Gastroesophageal sphincter (tissue), 4 donors: Measurements from ENCODE around the gene IVD. TPM values are rescaled to one million over a fixed set of nuclear protein-coding genes. Genes with fewer than 3 reads are reported as not detected.

Experiments used
- ATAC-seq: fragments of 150-250 bp; one replicate; pipeline ENCODE4 v1.9.1; 2016; ENCODE audit warnings: mild to moderate bottlenecking, moderate library complexity
- H3K27ac ChIP-seq, 4 donors: fragments of 200-600 bp; sonication (generic) in 3 of 4; 1 replicate in 3 of 4; 2 replicates in 1 of 4; pipeline ENCODE4 v1.5.1; 2016 to 2019
- H3K27me3 ChIP-seq: fragments of 200-600 bp; sonication (generic); one replicate; pipeline ENCODE4 v1.5.1; 2019
- H3K36me3 ChIP-seq, 2 donors: fragments of 200-600 bp; sonication (generic); one replicate each; pipeline ENCODE4 v1.5.1; 2019; ENCODE audit warnings: control low read depth in 1 of 2
- H3K4me1 ChIP-seq, 3 donors: fragments of 200-600 bp; sonication (generic); 1 replicate in 2 of 3; 2 replicates in 1 of 3; pipeline ENCODE4 v1.5.1; 2016 to 2019; ENCODE audit warnings: control low read depth in 2 of 3
- H3K4me3 ChIP-seq, 2 donors: fragments of 200-600 bp; sonication (generic); one replicate each; pipeline ENCODE4 v1.5.1; 2019; ENCODE audit warnings: mild to moderate bottlenecking in 1 of 2, moderate library complexity in 1 of 2
- H3K9me3 ChIP-seq, 3 donors: fragments of 200-600 bp; sonication (generic); one replicate each; pipeline ENCODE4 v1.5.1; 2017 to 2019; ENCODE audit warnings: control low read depth in 2 of 3
- EP300 ChIP-seq: sonication (generic); formaldehyde crosslinking; IDR thresholded peaks from one replicate; pipeline ENCODE4 v1.6.1; 2017; ENCODE audit warnings: antibody characterized with exemption, mild to moderate bottlenecking
- POLR2A ChIP-seq, 2 donors: fragments of 450-650 bp; IDR thresholded peaks; one replicate each; pipeline ENCODE4 v1.6.1; 2017; ENCODE audit warnings: antibody characterized with exemption in 2 of 2, mild to moderate bottlenecking in 2 of 2, moderate library complexity in 1 of 2
- POLR2AphosphoS5 ChIP-seq: sonication (generic); formaldehyde crosslinking; IDR thresholded peaks from one replicate; pipeline ENCODE4 v1.6.1; 2017; ENCODE audit warnings: antibody characterized with exemption
- WGBS, 2 donors: methylation state at CpG; one replicate each; pipeline ENCODE4 v1.1.5; 2018; ENCODE audit warnings: low coverage in 1 of 2; 5-methylcytosine and 5-hydroxymethylcytosine counted together
- total RNA-seq, 4 donors: library from RNA; depleted of rRNA; stranded (reverse); fragments of >200 nt; gene quantifications; one replicate each; pipeline ENCODE4 v1.1.0, GENCODE V29; 2016
- TF ChIP-seq, protein P1 (sequence below), 4 experiments: fragments of 200-600 bp in 2 of 4; fragments of 450-650 bp in 2 of 4; sonication (generic) in 1 of 4; IDR thresholded peaks; one replicate each; pipeline ENCODE4 v1.5.1; 2017 to 2019; ENCODE audit warnings: antibody characterized with exemption in 4 of 4, mild to moderate bottlenecking in 2 of 4, moderate library complexity in 2 of 4

The IVD gene
- total RNA-seq, 4 donors from 2014 or later, result 26.1 to 80.2 (median 50.1) TPM

DNA sequence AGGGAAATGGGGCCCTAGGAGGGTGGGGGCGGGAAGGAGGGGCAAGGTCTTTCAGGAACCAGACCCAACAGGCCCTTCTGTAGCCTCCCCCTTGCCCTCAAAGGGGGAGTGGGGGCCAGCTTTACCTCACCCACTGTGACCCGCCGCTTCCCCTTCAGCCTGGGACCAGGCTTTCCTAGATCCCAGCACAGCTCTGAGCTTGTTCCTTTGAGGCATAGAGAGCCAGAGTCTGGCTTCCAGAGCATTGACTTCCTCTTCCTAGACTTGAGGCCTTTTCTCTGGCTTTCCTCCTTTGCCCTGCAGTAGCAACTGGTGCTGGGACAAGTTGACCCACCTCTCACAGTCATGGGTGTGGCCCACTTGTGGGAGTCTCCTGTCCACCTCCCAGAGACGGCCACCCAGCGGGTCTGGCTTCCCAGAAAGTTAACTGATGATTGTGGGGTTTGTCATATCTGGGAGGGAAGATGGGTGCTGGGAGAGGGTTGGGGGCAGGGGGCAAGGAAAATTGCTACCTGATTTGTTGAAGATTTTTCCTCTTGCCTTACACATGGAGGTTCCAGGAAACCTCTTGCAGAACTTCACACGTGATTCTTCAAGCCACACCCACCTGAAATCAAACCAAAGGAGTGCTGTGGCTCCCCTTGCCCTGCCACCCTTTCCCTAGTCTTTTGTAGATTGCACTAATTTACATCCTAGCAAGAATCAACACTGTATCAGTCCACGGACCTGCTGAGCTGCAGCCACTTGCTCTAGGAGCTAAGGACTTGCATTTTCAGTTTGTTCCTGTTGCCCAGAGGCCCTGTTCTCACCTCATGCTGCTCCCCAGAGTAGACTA lies 61.0 kb downstream of the IVD start:
- Histone ChIP-seq H3K36me3 (peaks cover 0 to 57% of the 10 kb centered on the region in 2 donors), H3K4me3 (no peak overlapping the region), H3K27ac (no peak overlapping the region), H3K4me1 (peaks cover 0 to 13% (median 7%) of the 10 kb centered on the region in 3 donors), H3K9me3 (no peaks in the 10 kb centered on the region), H3K27me3 (no peaks in the 10 kb centered on the region)
- TF ChIP-seq POLR2AphosphoS5, result no peak
- TF ChIP-seq POLR2A (IDR thresholded peaks at IDR 0.05), result no peak
- TF ChIP-seq, protein P1, sequence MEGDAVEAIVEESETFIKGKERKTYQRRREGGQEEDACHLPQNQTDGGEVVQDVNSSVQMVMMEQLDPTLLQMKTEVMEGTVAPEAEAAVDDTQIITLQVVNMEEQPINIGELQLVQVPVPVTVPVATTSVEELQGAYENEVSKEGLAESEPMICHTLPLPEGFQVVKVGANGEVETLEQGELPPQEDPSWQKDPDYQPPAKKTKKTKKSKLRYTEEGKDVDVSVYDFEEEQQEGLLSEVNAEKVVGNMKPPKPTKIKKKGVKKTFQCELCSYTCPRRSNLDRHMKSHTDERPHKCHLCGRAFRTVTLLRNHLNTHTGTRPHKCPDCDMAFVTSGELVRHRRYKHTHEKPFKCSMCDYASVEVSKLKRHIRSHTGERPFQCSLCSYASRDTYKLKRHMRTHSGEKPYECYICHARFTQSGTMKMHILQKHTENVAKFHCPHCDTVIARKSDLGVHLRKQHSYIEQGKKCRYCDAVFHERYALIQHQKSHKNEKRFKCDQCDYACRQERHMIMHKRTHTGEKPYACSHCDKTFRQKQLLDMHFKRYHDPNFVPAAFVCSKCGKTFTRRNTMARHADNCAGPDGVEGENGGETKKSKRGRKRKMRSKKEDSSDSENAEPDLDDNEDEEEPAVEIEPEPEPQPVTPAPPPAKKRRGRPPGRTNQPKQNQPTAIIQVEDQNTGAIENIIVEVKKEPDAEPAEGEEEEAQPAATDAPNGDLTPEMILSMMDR (IDR thresholded peaks at IDR 0.05), result no peak
- WGBS, 2 donors, result 38 to 90% methylated on average over 1 to 2 of the region's 7 CpGs
- no peak for ATAC-seq

DNA sequence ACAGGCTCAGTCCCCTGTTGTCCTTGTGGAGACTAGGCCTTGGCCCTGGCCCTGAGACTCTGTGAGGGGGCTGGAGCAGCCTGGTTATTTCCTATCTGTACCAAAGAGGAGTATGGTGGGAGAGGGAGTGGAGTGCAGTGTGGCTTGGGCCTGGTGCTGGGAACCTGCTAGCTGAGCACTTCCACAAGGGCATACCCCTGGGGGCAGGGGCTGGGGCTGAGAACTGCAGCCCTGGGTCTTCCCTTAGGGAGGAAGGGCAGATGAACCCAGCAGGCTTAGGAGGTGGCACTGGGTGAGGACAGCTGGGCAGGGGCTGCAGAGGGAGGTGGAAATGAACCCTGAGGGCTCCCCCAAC lies 61.6 kb downstream of the IVD start:
- Histone ChIP-seq H3K27me3 (no peaks in the 10 kb centered on the region), H3K27ac (no peak overlapping the region), H3K36me3 (peaks cover 0 to 51% of the 10 kb centered on the region in 2 donors), H3K9me3 (no peaks in the 10 kb centered on the region), H3K4me1 (peaks cover 0 to 19% (median 9%) of the 10 kb centered on the region in 3 donors), H3K4me3 (no peak overlapping the region)
- ATAC-seq, result no peak
- TF ChIP-seq, protein P1 (IDR thresholded peaks at IDR 0.05), result no peak
- no peak for TF ChIP-seq POLR2A (IDR thresholded peaks at IDR 0.05)
- no peak for TF ChIP-seq EP300
- TF ChIP-seq POLR2AphosphoS5, result no peak

DNA sequence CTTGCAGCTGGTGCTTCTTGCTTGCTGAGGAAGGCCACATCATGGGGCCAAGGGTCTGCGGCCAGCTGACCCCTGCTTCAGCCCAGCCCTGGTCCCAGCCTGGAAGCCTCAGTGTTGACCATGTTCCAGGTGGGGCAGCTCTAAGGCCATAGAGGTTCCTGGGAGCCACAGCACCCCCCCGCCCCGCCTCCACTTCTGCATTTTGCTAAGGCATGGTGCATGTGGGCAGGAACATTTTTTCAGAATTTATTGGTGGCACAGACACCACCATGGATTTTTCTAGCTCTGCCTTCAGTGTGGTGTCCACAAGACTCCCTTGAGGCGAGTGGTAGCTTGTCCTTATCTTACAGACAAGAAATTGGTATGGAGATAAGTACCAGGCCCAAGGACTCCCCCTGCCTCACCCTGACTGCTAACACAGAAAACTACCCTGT lies 63.3 kb downstream of the IVD start:
- H3K4me3 ChIP-seq, result no peak overlapping the region
- peak overlapping the region in 1 of 4 donors; percentile 94 for H3K27ac ChIP-seq
- H3K36me3 ChIP-seq, result peaks cover 0 to 34% of the 10 kb centered on the region in 2 donors
- H3K27me3 ChIP-seq, result no peaks in the 10 kb centered on the region
- TF ChIP-seq EP300 (no peak), POLR2A (IDR thresholded peaks at IDR 0.05) (no peak), POLR2AphosphoS5 (no peak)
- TF ChIP-seq, protein P1 (IDR thresholded peaks at IDR 0.05), result no peak
- ATAC-seq, result no peak
- WGBS, 2 donors, result no CpG with 5 or more reads among the region's 4 CpGs
- peaks cover 0 to 26% (median 12%) of the 10 kb centered on the region in 3 donors for H3K4me1 ChIP-seq
- H3K9me3 ChIP-seq, result no peaks in the 10 kb centered on the region

DNA sequence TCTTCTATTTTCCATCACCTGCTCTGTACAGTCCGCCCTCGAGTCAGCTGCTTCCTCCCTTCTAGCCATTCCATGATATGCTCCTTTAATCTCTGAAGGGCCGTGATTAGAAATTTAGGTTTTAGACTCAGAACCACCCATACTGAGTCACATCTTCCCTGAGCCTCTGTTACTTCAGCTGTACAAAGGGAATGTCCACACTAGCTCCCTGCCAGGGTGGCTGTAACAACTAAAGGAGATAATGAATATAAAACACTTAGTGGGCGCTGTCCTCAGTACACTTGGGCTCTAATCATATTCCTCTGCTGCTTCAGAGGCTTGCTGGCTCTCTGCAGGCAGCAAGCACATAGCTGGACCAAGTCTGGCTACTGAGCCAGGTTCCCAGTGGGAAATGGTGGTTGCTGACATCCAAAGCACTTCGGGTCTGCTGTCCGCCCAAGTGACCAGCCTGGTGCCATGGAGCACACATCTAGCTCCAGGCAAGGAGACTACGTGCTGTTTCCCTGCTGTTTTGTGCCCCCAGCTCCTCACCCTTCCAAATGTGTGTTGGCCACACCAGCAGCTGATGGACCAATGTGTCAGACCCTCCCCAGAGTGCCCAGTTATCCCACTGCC lies 64.3 kb downstream of the IVD start:
- TF ChIP-seq POLR2A (IDR thresholded peaks at IDR 0.05) (no peak), EP300 (no peak), POLR2AphosphoS5 (no peak)
- TF ChIP-seq, protein P1 (IDR thresholded peaks at IDR 0.05), result no peak
- H3K4me1 ChIP-seq, result peaks cover 0 to 26% (median 12%) of the 10 kb centered on the region in 3 donors
- peak overlapping the region in 1 of 2 donors; percentile 97 for H3K4me3 ChIP-seq
- H3K9me3 ChIP-seq, result no peaks in the 10 kb centered on the region
- ATAC-seq, result no peak
- peak overlapping the region; percentile 74 to 94 (median 92) for H3K27ac ChIP-seq
- no peaks in the 10 kb centered on the region for H3K27me3 ChIP-seq
- WGBS, 2 donors, result 67 to 68% methylated on average over 5 to 6 of the region's 7 CpGs
- H3K36me3 ChIP-seq, result peaks cover 0 to 25% of the 10 kb centered on the region in 2 donors
